ENCODE results near the gene SKAP2.

SKAP2 gene

DNA sequence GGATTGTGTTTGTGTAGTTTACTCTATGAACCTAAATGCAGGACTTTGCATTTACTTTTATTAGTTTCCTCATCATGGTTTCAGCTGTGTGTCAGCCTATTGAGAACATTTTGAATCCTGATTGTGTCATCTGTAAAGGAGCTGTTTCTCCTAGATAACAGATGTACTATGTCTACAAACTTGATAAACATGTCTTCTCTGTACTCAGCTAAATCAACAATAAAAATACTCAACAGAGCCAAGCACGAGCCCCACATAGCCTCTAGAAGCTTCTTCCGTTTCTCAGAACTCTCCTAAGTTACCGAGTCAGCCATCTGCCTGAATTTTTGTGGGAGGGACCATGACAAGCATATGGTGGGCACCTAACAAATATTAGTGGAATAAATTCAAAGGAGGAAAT lies 234.7 kb downstream of the SKAP2 start:
- no peak for DNase-seq

DNA sequence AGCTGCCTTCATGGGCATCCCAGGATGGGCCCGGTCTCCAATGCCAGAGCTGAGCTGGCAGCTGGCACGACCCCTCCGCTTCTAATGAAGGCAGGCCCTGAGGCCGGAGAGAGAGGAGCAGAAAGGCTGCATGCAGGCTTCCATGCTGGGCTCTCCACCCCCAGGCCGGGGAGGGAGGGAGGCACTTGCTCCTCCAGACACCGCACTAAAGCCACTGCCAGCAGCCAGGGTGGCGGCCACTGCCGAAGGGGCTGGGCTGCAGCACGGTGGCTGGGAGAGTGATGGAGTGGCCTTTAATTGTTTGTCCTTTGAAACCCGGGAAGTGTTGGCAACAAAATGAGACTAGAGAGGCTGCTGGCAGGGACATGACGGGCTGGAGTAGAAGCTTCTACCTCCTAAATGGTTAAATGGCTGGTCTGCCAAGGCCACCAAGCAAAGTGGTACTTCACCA lies 236.5 kb downstream of the SKAP2 start:
- DNase-seq, result no peak

DNA sequence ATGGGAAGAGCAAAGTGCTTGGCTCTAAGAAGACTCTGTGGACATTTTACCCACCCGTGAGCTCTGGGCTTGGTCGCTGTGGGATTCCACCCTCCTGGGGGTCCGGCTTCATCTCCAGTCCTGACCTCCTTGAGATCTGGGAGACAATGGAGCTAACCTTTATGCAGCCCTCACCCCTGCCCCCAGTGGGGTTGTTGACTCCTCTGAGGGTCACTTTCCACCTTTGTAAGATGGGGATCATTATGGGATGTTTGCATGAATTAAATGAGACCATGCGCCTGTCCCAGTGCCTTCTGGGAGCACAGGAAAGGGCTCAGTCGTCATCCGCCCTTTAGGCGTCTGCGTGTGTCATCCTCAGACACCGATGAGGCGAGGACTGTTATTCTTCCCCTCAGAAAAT lies 237.2 kb downstream of the SKAP2 start:
- DNase-seq, result no peak

- no peak for DNase-seq
Measured at GRCh38 chr7:26626687-26627086, 237.7 kb downstream of the SKAP2 start.

DNA sequence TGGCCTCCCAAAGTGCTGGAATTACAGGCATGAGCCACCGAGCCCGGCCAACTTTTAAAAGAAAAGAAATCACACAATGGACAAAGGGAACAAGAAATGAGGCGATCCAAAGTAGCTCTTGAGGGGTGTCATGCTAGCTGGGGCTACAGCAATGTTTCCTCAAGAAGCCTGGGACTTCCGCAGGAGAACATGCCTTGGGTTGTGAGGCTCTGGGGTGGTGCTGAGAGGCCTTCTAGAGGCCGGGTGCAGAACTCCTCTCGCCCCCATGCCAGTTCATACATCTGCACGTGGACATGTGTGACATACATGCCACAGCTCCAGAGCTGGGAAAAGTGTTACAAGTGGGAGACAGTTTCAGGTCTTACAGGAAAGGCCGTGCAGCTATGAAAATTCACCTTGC lies 238.2 kb downstream of the SKAP2 start:
- DNase-seq, result no peak

GRCh38 chr7:26625286-26625685 lies 239.1 kb downstream of the SKAP2 start:
- no peak for DNase-seq

DNA sequence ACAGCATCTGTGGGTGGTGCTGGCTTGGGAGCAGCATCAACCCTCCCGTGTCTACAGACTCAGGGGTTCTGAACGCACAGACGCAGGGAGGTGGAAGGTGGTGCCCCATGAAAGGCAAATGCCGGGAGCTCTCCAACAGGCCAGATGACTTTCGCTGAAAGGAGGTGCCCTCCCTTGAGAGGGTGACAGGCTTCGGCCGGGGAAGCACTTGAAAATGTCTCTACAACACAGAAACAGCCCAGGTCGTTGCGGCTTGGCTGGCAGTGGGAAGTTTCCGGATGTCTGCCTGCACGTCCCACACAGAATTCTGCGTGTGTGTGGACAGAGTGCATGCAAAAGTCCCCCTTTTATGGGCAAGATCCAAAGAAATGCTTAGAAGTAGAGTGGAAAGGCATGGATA lies 239.6 kb downstream of the SKAP2 start:
- DNase-seq, result no peak

DNA sequence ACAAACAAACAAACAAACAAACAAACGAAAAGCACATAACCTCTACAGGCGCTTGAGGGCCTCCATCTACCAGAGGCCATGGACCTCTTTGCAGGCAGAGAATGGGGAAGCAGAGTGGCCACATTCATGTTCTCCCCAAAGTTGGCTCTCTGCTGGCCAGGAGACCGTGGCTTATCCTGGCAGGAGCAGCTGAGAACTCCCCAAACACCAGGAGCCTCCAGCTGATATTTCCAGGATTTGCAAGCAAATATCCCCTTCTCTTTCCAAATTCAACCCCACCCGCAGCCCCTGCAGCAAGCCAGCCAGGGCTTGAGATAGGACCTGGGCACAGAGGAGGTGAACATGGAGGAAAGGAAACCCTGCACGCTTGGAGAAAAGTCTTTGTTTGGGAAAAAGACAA lies 240.0 kb downstream of the SKAP2 start:
- no peak for DNase-seq

DNA sequence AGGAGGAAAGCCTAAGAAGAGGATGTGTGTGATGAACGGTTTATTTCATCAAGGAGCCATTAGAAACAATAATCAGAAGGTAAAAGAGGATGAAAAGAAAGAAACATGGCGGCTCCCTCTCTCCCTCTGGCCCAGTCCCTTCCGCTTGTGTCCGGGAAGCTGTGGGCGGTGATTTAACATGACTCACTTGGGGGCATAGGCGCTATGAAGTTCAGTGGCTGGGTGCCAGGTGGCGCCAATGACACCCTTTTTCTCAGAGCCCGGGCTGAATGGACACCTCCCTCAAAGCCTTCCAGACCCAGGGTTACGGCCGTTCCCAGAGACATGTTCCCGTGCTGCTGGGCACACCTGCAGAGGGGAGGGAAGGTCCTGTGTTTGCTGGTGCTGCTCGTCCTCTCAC lies 244.0 kb downstream of the SKAP2 start:
- DNase-seq, result no peak

GRCh38 chr7:26619348-26619984 lies 244.9 kb downstream of the SKAP2 start:
- DNase-seq, result no peak

GRCh38 chr7:26618898-26619297 lies 245.5 kb downstream of the SKAP2 start:
- no peak for DNase-seq

DNA sequence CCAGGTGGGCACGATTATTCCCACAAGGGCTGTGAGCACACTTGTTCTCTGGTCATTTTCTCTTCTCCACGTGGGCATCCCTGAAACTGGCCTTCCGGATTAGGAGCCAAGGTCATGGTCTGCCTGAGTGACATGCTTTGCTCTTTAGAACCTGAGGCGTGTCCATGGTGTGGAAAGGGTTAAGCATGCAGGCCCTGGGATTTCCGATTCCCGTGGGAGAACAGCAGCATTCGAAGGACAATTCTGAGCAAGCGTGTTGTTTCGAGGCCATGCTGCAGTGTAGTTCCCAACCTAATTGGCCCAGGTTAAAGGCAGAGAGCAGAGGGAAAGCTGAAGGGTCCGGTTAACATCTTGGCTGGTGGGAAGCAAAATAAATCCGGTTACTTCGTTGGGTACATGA lies 245.9 kb downstream of the SKAP2 start:
- DNase-seq, result no peak

Measured in T1000 (cell line).